SJSA1 (cell line): ENCODE data around the gene HMCN2. TPM values are rescaled to one million over a fixed set of nuclear protein-coding genes. Genes with fewer than 3 reads are reported as not detected.

Source experiments
- DNase-seq, 2 experiments: peaks; one replicate each; pipeline ENCODE4 v3.0.0-alpha.2; 2015 to 2020; ENCODE audit warnings: low spot score in 2 of 2, low read depth in 1 of 2
- H3K27ac ChIP-seq: fragments of 250-450 bp; sonication (Bioruptor Pico); 2 replicates; pipeline ENCODE4 v1.5.1; 2020; ENCODE audit warnings: mild to moderate bottlenecking, moderate library complexity
- H3K27me3 ChIP-seq: fragments of 250-450 bp; sonication (Bioruptor Pico); replicated peaks from 2 replicates; pipeline ENCODE4 v1.5.1; 2020; ENCODE audit warnings: mild to moderate bottlenecking, moderate library complexity
- H3K36me3 ChIP-seq: fragments of 250-450 bp; sonication (Bioruptor Pico); 2 replicates; pipeline ENCODE4 v1.5.1; 2020; ENCODE audit warnings: mild to moderate bottlenecking
- H3K4me1 ChIP-seq: fragments of 250-450 bp; sonication (Bioruptor Pico); replicated peaks from 2 replicates; pipeline ENCODE4 v1.6.1; 2021; ENCODE audit warnings: mild to moderate bottlenecking
- H3K4me3 ChIP-seq: fragments of 250-450 bp; sonication (Bioruptor Pico); 2 replicates; pipeline ENCODE4 v1.5.1; 2020; ENCODE audit warnings: mild to moderate bottlenecking
- H3K9me3 ChIP-seq: fragments of 250-450 bp; sonication (Bioruptor Pico); replicated peaks from 2 replicates; pipeline ENCODE4 v1.5.1; 2020; ENCODE audit warnings: mild to moderate bottlenecking
- total RNA-seq: library from RNA; depleted of rRNA; stranded (reverse); fragments of >200 nt; shearing (Covaris generic); gene quantifications from 2 replicates; pipeline ENCODE4 v1.2.3, GENCODE V29; 2014

Gene HMCN2
- total RNA-seq, 1 experiment from 2014 or later = 1.9 TPM

GRCh38 chr9:130352586-130353285 lies 87.2 kb downstream of the HMCN2 start:
- Histone ChIP-seq H3K4me1 (peaks cover 16% of the 10 kb centered on the region), H3K36me3 (no peaks in the 10 kb centered on the region), H3K27ac (no peak overlapping the region), H3K9me3 (no peaks in the 10 kb centered on the region), H3K27me3 (no peaks in the 10 kb centered on the region), H3K4me3 (no peak overlapping the region)
- peak in 1 of 2 experiments; percentile 16 for DNase-seq

- no peak for DNase-seq
- Histone ChIP-seq H3K27ac (no peak overlapping the region), H3K4me1 (peaks cover 16% of the 10 kb centered on the region), H3K27me3 (no peaks in the 10 kb centered on the region), H3K4me3 (no peak overlapping the region), H3K36me3 (no peaks in the 10 kb centered on the region), H3K9me3 (no peaks in the 10 kb centered on the region)
These were observed 88.8 kb downstream of the HMCN2 start for GRCh38 chr9:130354378-130354777.

DNA sequence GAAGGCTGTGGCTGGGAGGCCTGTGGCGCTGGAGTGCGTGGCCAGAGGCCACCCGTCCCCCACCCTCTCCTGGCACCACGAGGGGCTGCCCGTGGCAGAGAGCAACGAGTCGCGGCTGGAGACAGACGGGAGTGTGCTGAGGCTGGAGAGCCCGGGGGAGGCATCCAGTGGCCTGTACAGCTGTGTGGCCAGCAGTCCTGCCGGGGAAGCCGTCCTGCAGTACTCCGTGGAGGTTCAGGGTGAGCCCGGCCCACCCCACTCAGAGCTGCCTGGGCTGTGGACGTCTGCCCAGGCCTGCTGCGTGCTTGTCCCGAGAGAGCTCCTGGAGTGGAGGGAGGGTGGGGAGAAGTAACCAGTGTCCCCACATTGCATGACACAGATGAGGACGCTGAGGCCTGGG lies 89.2 kb downstream of the HMCN2 start:
- Histone ChIP-seq H3K4me3 (no peak overlapping the region), H3K27me3 (no peaks in the 10 kb centered on the region), H3K27ac (no peak overlapping the region), H3K9me3 (no peaks in the 10 kb centered on the region), H3K36me3 (no peaks in the 10 kb centered on the region), H3K4me1 (peaks cover 16% of the 10 kb centered on the region)
- no peak for DNase-seq

GRCh38 chr9:130356033-130356432 lies 90.5 kb downstream of the HMCN2 start:
- no peaks in the 10 kb centered on the region for H3K27me3 ChIP-seq

GRCh38 chr9:130356877-130357584 lies 91.5 kb downstream of the HMCN2 start:
- H3K27me3 ChIP-seq = no peaks in the 10 kb centered on the region
- no peaks in the 10 kb centered on the region for H3K36me3 ChIP-seq
- H3K4me3 ChIP-seq = no peak overlapping the region
- no peak for DNase-seq
- H3K27ac ChIP-seq = no peak overlapping the region
- peaks cover 14% of the 10 kb centered on the region for H3K4me1 ChIP-seq
- H3K9me3 ChIP-seq = no peaks in the 10 kb centered on the region

More at GRCh38 chr9:130356033-130356432, 90.5 kb downstream of the HMCN2 start:
- peaks cover 16% of the 10 kb centered on the region for H3K4me1 ChIP-seq
- no peaks in the 10 kb centered on the region for H3K36me3 ChIP-seq
- H3K4me3 ChIP-seq = no peak overlapping the region
- H3K9me3 ChIP-seq = no peaks in the 10 kb centered on the region
- no peak for DNase-seq
- no peak overlapping the region for H3K27ac ChIP-seq

GRCh38 chr9:130358928-130359327 lies 93.4 kb downstream of the HMCN2 start:
- H3K27me3 ChIP-seq = no peaks in the 10 kb centered on the region
- no peaks in the 10 kb centered on the region for H3K4me1 ChIP-seq
- no peaks in the 10 kb centered on the region for H3K36me3 ChIP-seq
- H3K4me3 ChIP-seq = no peak overlapping the region
- H3K27ac ChIP-seq = no peak overlapping the region
- DNase-seq = no peak
- H3K9me3 ChIP-seq = no peaks in the 10 kb centered on the region

- Histone ChIP-seq H3K36me3 (no peaks in the 10 kb centered on the region), H3K27me3 (no peaks in the 10 kb centered on the region), H3K27ac (no peak overlapping the region), H3K9me3 (no peaks in the 10 kb centered on the region), H3K4me3 (no peak overlapping the region), H3K4me1 (no peaks in the 10 kb centered on the region; the same call in 1 of the 2 replicates)
- DNase-seq = no peak
These were observed 94.3 kb downstream of the HMCN2 start for GRCh38 chr9:130359819-130360218.

- no peaks in the 10 kb centered on the region for H3K27me3 ChIP-seq
- H3K27ac ChIP-seq = no peak overlapping the region
- no peaks in the 10 kb centered on the region for H3K9me3 ChIP-seq
- DNase-seq = no peak
- no peaks in the 10 kb centered on the region; the same call in 1 of the 2 replicates for H3K4me1 ChIP-seq
- no peaks in the 10 kb centered on the region for H3K36me3 ChIP-seq
- H3K4me3 ChIP-seq = no peak overlapping the region
These were observed 95.1 kb downstream of the HMCN2 start for GRCh38 chr9:130360672-130361071.

DNA sequence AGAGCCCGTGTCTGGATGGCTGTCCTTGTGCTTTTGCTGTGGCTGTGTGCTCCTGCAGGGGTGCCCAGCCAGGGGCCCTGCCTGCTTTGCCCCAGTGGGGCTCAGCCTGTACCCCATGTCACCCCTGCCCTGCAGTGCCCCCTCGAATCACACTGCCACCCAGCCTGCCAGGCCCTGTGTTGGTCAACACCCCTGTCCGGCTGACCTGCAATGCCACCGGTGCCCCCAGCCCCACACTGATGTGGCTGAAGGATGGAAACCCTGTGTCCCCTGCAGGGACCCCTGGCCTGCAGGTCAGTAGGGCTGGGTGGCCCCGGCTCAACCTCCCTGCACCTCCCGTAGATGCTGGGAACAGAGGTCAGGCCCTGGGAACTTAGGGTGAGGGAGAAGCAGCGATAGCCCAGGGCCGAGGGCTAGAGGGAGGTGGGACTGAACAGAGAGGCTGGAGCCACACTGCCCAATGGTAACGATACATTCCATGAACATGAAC lies 96.4 kb downstream of the HMCN2 start:
- Histone ChIP-seq H3K27ac (no peak overlapping the region), H3K9me3 (no peaks in the 10 kb centered on the region), H3K36me3 (no peaks in the 10 kb centered on the region), H3K27me3 (no peaks in the 10 kb centered on the region), H3K4me1 (no peaks in the 10 kb centered on the region; the same call in 1 of the 2 replicates), H3K4me3 (no peak overlapping the region)
- no peak for DNase-seq

DNA sequence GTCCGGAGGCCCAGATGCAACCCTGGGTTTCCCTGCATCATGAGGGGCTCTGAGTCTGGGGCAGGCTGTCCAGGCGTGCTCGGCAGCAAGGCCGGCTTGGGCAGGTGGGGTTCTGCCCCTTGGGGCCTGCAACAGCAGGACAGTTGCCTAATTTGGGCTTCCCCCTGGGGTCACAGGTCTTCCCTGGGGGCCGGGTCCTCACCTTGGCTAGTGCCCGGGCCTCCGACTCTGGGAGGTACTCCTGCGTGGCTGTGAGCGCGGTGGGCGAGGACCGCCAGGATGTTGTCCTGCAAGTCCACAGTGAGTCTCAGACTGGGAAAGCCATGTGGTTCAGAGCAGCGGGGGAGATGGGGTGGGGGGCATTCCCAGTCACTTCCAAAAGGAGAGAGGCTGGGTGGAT lies 97.1 kb downstream of the HMCN2 start:
- no peak for DNase-seq
- no peaks in the 10 kb centered on the region for H3K9me3 ChIP-seq
- no peak overlapping the region for H3K27ac ChIP-seq
- no peak overlapping the region for H3K4me3 ChIP-seq
- no peaks in the 10 kb centered on the region for H3K36me3 ChIP-seq
- no peaks in the 10 kb centered on the region; the same call in 1 of the 2 replicates for H3K4me1 ChIP-seq
- no peaks in the 10 kb centered on the region for H3K27me3 ChIP-seq

- no peak overlapping the region for H3K4me3 ChIP-seq
- no peak overlapping the region for H3K27ac ChIP-seq
- no peaks in the 10 kb centered on the region for H3K27me3 ChIP-seq
- H3K9me3 ChIP-seq = no peaks in the 10 kb centered on the region
- no peak for DNase-seq
- H3K36me3 ChIP-seq = no peaks in the 10 kb centered on the region
- H3K4me1 ChIP-seq = no peaks in the 10 kb centered on the region; the same call in 1 of the 2 replicates
These were observed 98.3 kb downstream of the HMCN2 start for GRCh38 chr9:130363755-130364404.

DNA sequence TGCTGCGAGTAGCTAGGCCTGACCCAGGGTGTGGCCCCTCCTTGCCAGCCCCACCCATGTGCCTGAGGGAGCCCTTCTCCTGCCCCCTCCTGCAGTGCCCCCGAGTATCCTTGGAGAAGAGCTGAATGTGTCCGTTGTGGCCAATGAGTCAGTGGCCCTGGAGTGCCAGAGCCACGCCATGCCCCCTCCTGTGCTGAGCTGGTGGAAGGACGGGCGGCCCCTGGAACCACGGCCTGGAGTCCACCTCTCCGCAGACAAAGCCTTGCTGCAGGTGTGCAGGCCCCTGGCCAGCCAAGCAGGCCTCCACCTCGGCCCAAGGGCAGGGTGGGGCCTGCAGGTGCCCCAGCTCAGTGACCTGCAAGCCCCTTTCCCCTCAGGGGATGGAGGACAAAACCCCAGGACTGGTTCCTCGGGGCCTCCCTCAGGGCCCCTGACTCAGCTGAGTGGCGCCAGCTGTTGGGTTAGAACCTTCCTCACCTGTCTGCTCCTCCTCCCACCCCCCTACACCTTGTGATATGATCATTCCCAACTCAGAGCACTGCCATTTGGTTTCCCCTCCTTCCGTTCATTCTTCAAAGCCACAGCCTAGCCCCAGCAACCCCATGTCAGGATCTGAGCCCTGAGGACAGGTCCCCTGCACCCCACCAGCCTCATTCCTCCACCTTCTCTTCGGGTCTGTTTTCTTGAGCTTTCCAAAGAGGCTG lies 99.2 kb downstream of the HMCN2 start:
- Histone ChIP-seq H3K36me3 (no peaks in the 10 kb centered on the region), H3K4me3 (no peak overlapping the region), H3K9me3 (no peaks in the 10 kb centered on the region), H3K27me3 (no peaks in the 10 kb centered on the region), H3K4me1 (no peaks in the 10 kb centered on the region; the same call in 1 of the 2 replicates), H3K27ac (no peak overlapping the region)
- no peak for DNase-seq

DNA sequence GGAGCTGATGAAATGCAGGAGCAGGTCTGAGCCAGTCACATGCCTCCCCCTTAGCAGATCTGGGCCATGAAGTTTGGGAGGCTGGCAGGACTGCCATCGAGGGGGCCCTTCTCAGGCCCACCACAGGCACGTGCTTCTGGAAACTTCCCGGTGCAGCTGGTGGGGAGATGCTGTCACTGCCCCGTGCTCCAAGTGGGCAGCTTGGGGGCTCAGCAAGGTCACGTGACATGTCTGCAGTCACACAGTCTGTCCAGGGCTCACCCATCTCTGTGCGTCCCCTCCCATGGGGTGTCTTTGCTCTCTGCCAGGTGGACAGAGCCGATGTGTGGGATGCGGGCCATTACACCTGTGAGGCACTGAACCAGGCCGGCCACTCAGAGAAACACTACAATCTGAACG lies 99.8 kb downstream of the HMCN2 start:
- no peaks in the 10 kb centered on the region for H3K36me3 ChIP-seq
- no peak for DNase-seq
- no peaks in the 10 kb centered on the region; the same call in 1 of the 2 replicates for H3K4me1 ChIP-seq
- no peaks in the 10 kb centered on the region for H3K9me3 ChIP-seq
- H3K27me3 ChIP-seq = no peaks in the 10 kb centered on the region
- H3K4me3 ChIP-seq = no peak overlapping the region
- H3K27ac ChIP-seq = no peak overlapping the region
